ENCODE results near the gene KDM4B. TPM values are rescaled to one million over a fixed set of nuclear protein-coding genes. Genes with fewer than 3 reads are reported as not detected.
A peak's percentile ranks its signal among the peaks of the same experiment; 100 is the strongest.

KDM4B gene
- total RNA-seq, 2 donors from 2014 or later = 31.3 to 37.1 TPM

GRCh38 chr19:5086725-5087439 lies 118.0 kb downstream of the KDM4B start:
- Mint-ChIP-seq H3K4me1 (ENCODE audit: low read depth) (no peaks in the 10 kb centered on the region), H3K36me3 (ENCODE audit: insufficient read depth in 2 of 2) (no peaks in the 10 kb centered on the region), H3K27ac (no peak overlapping the region), H3K9me3 (no peaks in the 10 kb centered on the region), H3K27me3 (ENCODE audit: low read depth) (no peaks in the 10 kb centered on the region), H3K4me3 (no peak overlapping the region)
- DNase-seq (no peak), ATAC-seq (replicated peaks in 1 of 2) (peak in 1 of 2 donors; percentile 29)

GRCh38 chr19:5089283-5089682 lies 120.4 kb downstream of the KDM4B start:
- ATAC-seq (replicated peaks in 1 of 2) = no peak
- Mint-ChIP-seq H3K4me1 (ENCODE audit: low read depth) (no peaks in the 10 kb centered on the region), H3K36me3 (ENCODE audit: insufficient read depth in 2 of 2) (no peaks in the 10 kb centered on the region), H3K27ac (no peak overlapping the region), H3K4me3 (no peak overlapping the region), H3K9me3 (no peaks in the 10 kb centered on the region), H3K27me3 (ENCODE audit: low read depth) (no peaks in the 10 kb centered on the region)
- DNase-seq = no peak

GRCh38 chr19:5090465-5091017 lies 121.6 kb downstream of the KDM4B start:
- Mint-ChIP-seq H3K36me3 (ENCODE audit: insufficient read depth in 2 of 2) (no peaks in the 10 kb centered on the region), H3K27me3 (ENCODE audit: low read depth) (no peaks in the 10 kb centered on the region), H3K9me3 (no peaks in the 10 kb centered on the region), H3K27ac (no peak overlapping the region), H3K4me1 (ENCODE audit: low read depth) (no peaks in the 10 kb centered on the region), H3K4me3 (no peak overlapping the region)
- no peak for ATAC-seq (replicated peaks in 1 of 2)
- no peak for DNase-seq

- Mint-ChIP-seq H3K27me3 (ENCODE audit: low read depth) (no peaks in the 10 kb centered on the region), H3K4me3 (no peak overlapping the region), H3K36me3 (ENCODE audit: insufficient read depth in 2 of 2) (peaks cover 1 to 2% of the 10 kb centered on the region in 2 donors), H3K4me1 (ENCODE audit: low read depth) (no peaks in the 10 kb centered on the region), H3K9me3 (no peaks in the 10 kb centered on the region), H3K27ac (no peak overlapping the region)
- ATAC-seq (replicated peaks in 1 of 2) = no peak
- no peak for DNase-seq
Measured at GRCh38 chr19:5091018-5091683, 122.2 kb downstream of the KDM4B start.

- ATAC-seq (replicated peaks in 1 of 2) (no peak), DNase-seq (no peak)
- Mint-ChIP-seq H3K4me1 (ENCODE audit: low read depth) (no peaks in the 10 kb centered on the region), H3K36me3 (ENCODE audit: insufficient read depth in 2 of 2) (peaks cover 2 to 3% of the 10 kb centered on the region in 2 donors), H3K27me3 (ENCODE audit: low read depth) (no peaks in the 10 kb centered on the region), H3K27ac (no peak overlapping the region), H3K9me3 (peaks cover 0 to 2% of the 10 kb centered on the region in 2 donors), H3K4me3 (no peak overlapping the region)
Measured at GRCh38 chr19:5091684-5092480, 123.0 kb downstream of the KDM4B start.

GRCh38 chr19:5092481-5092843 lies 123.5 kb downstream of the KDM4B start:
- no peak for DNase-seq
- no peak overlapping the region for H3K4me3 Mint-ChIP-seq
- H3K27me3 Mint-ChIP-seq (ENCODE audit: low read depth) = no peaks in the 10 kb centered on the region
- H3K9me3 Mint-ChIP-seq = peaks cover 0 to 2% of the 10 kb centered on the region in 2 donors
- ATAC-seq (replicated peaks in 1 of 2) = no peak
- no peaks in the 10 kb centered on the region for H3K4me1 Mint-ChIP-seq (ENCODE audit: low read depth)
- H3K36me3 Mint-ChIP-seq (ENCODE audit: insufficient read depth in 2 of 2) = peaks cover 4 to 6% of the 10 kb centered on the region in 2 donors
- no peak overlapping the region for H3K27ac Mint-ChIP-seq

GRCh38 chr19:5093297-5093928 lies 124.5 kb downstream of the KDM4B start:
- Mint-ChIP-seq H3K27ac (no peak overlapping the region), H3K4me1 (ENCODE audit: low read depth) (no peaks in the 10 kb centered on the region)
- ATAC-seq (replicated peaks in 1 of 2) = no peak

GRCh38 chr19:5093948-5094718 lies 125.2 kb downstream of the KDM4B start:
- Mint-ChIP-seq H3K4me3 (no peak overlapping the region), H3K27me3 (ENCODE audit: low read depth) (no peaks in the 10 kb centered on the region), H3K4me1 (ENCODE audit: low read depth) (no peaks in the 10 kb centered on the region), H3K9me3 (peaks cover 3 to 7% of the 10 kb centered on the region in 2 donors), H3K36me3 (ENCODE audit: insufficient read depth in 2 of 2) (peaks cover 9 to 17% of the 10 kb centered on the region in 2 donors), H3K27ac (no peak overlapping the region)
- no peak for ATAC-seq (replicated peaks in 1 of 2)
- DNase-seq = no peak

More at GRCh38 chr19:5093297-5093928, 124.5 kb downstream of the KDM4B start:
- Mint-ChIP-seq H3K4me3 (no peak overlapping the region), H3K9me3 (peaks cover 0 to 2% of the 10 kb centered on the region in 2 donors), H3K36me3 (ENCODE audit: insufficient read depth in 2 of 2) (peaks cover 6 to 9% of the 10 kb centered on the region in 2 donors), H3K27me3 (ENCODE audit: low read depth) (no peaks in the 10 kb centered on the region)
- no peak for DNase-seq

- Mint-ChIP-seq H3K4me3 (no peak overlapping the region), H3K27me3 (ENCODE audit: low read depth) (no peaks in the 10 kb centered on the region), H3K9me3 (peaks cover 4 to 8% of the 10 kb centered on the region in 2 donors), H3K36me3 (ENCODE audit: insufficient read depth in 2 of 2) (peaks cover 11 to 24% of the 10 kb centered on the region in 2 donors), H3K27ac (no peak overlapping the region), H3K4me1 (ENCODE audit: low read depth) (no peaks in the 10 kb centered on the region)
- ATAC-seq (replicated peaks in 1 of 2) (no peak), DNase-seq (no peak)
Measured at GRCh38 chr19:5094768-5095567, 126.1 kb downstream of the KDM4B start.

GRCh38 chr19:5095568-5095850 lies 126.6 kb downstream of the KDM4B start:
- Mint-ChIP-seq H3K9me3 (peaks cover 7 to 12% of the 10 kb centered on the region in 2 donors), H3K36me3 (ENCODE audit: insufficient read depth in 2 of 2) (peaks cover 16 to 29% of the 10 kb centered on the region in 2 donors), H3K4me1 (ENCODE audit: low read depth) (no peaks in the 10 kb centered on the region), H3K27me3 (ENCODE audit: low read depth) (no peaks in the 10 kb centered on the region), H3K27ac (no peak overlapping the region), H3K4me3 (no peak overlapping the region)
- ATAC-seq (replicated peaks in 1 of 2) = no peak
- DNase-seq = no peak

- ATAC-seq (replicated peaks in 1 of 2) (no peak), DNase-seq (no peak)
- Mint-ChIP-seq H3K4me1 (ENCODE audit: low read depth) (no peaks in the 10 kb centered on the region), H3K27me3 (ENCODE audit: low read depth) (no peaks in the 10 kb centered on the region), H3K27ac (no peak overlapping the region), H3K4me3 (no peak overlapping the region), H3K36me3 (ENCODE audit: insufficient read depth in 2 of 2) (peaks cover 20 to 35% of the 10 kb centered on the region in 2 donors), H3K9me3 (peaks cover 10 to 14% of the 10 kb centered on the region in 2 donors)
Measured at GRCh38 chr19:5096536-5096935, 127.6 kb downstream of the KDM4B start.
